G401.6 (cell line): ENCODE data around the gene ZNF165.
"Not testable (repeated sequence)": the region's sequence is repeated elsewhere in the genome, so short reads cannot be mapped to it uniquely, and the experiment has no call there.

Experiments
- FAIRE-seq: peaks from 2 replicates; lab custom pipeline; 2012; peaks lifted over from hg19 to GRCh38; lab: Jason Lieb, UNC

ZNF165 gene

DNA sequence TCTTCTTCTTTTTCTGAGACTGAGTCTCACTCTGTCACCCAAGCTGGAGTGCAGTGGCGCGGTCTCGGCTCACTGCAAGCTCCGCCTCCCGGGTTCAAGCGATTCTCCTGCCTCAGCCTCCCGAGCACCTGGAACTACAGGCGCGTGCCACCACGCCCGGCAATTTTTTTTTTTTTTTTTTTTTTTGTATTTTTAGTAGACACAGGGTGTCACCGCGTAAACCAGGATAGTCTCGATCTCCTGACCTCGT lies at the start of gene ZNF165:
Gene ZNF165, plus strand, starts transcription at position 188 of the 250 bp plus-strand sequence. CDS start 4,913 bp downstream, outside the sequence.
- not testable (repeated sequence) for FAIRE-seq

- FAIRE-seq, result no peak
Observed at GRCh38 chr6:28053584-28053983, 26.8 kb upstream of the ZNF165 start.

DNA sequence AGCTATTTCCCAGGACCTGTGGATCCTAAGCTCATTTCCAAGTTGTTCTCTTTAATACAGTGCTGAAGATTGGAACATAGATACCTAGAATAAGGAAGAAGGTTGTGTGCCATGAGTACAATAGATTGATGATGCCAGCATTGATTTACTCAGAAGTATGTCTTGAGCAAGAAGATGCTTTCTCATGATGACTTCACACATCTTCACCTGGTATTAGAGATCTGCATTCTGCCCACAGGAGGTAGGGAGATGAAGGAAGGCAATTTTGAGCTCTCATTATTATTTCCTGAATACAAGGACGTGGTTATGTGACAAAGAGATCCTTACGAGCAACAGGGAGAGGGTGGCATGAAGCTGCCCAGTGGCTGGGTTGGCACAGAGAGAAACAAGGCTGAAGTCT lies 20.0 kb upstream of the ZNF165 start:
- FAIRE-seq, result no peak

GRCh38 chr6:28064272-28064671 lies 16.1 kb upstream of the ZNF165 start:
- FAIRE-seq, result no peak

GRCh38 chr6:28068067-28068466 lies 12.3 kb upstream of the ZNF165 start:
- FAIRE-seq, result no peak

GRCh38 chr6:28070968-28071367 lies 9.4 kb upstream of the ZNF165 start:
- not testable (repeated sequence) for FAIRE-seq

- FAIRE-seq, result no peak
Observed at GRCh38 chr6:28078050-28078449, 2.3 kb upstream of the ZNF165 start.

DNA sequence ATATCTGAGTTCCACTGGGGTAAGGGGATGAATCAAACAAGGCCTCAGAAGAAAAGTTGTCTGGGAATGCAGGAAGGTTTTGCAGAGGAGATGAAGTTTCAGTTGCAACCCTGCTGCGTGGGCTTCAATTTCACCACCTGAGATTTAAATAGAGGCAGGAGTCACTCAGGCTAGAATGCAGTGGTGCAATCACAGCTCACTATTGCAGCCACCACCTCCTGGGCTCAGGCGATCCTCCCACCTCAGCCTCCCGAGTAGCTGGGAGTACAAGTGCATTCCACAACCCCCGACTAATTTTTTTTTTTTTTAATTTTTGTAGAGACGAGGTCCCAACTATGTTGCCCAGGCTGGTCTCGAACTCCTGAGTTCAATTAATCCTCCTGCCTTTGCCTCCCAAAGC lies 1.5 kb upstream of the ZNF165 start:
- no peak for FAIRE-seq

- FAIRE-seq, result no peak
Observed at GRCh38 chr6:28080631-28081485, 490 bp downstream of the ZNF165 start.

GRCh38 chr6:28081486-28081751 lies 1.1 kb downstream of the ZNF165 start:
- no peak for FAIRE-seq

- no peak for FAIRE-seq
Observed at GRCh38 chr6:28082939-28083338, 2.6 kb downstream of the ZNF165 start.

- no peak for FAIRE-seq
Observed at GRCh38 chr6:28089054-28089453, 8.7 kb downstream of the ZNF165 start.

- FAIRE-seq, result no peak
Observed at GRCh38 chr6:28090917-28091586, 10.7 kb downstream of the ZNF165 start.

DNA sequence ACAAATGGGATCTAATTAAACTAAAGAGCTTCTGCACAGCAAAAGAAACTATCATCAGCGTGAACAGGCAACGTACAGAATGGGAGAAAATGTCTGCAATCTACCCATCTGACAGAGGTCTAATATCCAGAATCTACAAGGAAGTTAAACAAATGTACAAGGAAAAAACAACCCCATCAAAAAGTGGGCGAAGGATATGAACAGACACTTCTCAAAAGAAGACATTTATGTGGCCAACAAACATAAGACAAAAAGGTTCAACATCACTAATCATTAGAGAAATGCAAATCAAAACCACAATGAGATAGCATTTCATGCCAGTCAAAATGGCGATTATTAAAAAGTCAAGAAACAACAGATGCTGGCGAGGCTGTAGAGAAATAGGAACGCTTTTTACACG lies 21.9 kb downstream of the ZNF165 start:
- not testable (repeated sequence) for FAIRE-seq

- FAIRE-seq, result not testable (repeated sequence)
Observed at GRCh38 chr6:28102699-28103098, 22.3 kb downstream of the ZNF165 start.

- FAIRE-seq, result no peak
Observed at GRCh38 chr6:28104392-28105244, 24.2 kb downstream of the ZNF165 start.

DNA sequence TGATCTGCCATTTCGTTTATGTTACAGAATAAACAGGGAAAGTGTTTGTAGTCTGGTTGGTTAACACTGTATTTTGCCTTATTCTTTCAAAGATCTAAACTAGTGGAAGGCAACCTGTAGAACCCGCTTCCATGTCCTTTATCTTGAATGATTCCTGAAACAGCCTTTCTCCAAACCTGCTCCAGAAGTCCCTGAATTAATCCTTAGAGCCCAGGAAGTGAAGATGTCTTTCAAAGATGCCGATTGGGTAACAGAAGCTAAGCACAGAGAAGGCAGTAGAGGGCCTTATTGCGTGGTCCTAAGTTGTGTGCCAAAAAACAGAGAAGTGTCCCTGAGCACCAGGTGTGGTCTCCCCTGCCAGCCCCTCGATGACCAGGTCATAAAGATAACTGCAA lies 24.9 kb downstream of the ZNF165 start:
- no peak for FAIRE-seq

DNA sequence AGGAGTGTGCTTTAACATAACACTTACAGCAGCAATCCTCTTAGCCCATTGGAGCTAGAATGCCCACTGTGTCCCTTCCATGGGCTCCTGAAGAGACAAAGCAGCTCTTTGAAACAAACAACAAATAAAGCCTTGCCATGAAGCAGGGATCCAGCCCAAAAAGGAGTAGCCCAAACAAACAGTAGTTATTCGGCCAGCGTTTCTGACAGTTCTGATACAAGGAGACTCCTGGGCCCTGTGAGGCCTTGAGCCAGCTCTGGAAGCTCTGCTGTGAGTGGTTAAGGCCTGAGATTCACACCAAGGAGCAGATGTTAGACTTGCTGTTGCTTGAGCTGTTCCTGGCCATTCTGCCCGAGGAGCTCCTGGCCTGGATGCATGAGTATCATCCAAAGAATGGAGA lies 27.1 kb downstream of the ZNF165 start:
- FAIRE-seq, result no peak

- FAIRE-seq, result no peak
Observed at GRCh38 chr6:28111964-28112363, 31.6 kb downstream of the ZNF165 start.

- no peak for FAIRE-seq
Observed at GRCh38 chr6:28115799-28116198, 35.4 kb downstream of the ZNF165 start.

DNA sequence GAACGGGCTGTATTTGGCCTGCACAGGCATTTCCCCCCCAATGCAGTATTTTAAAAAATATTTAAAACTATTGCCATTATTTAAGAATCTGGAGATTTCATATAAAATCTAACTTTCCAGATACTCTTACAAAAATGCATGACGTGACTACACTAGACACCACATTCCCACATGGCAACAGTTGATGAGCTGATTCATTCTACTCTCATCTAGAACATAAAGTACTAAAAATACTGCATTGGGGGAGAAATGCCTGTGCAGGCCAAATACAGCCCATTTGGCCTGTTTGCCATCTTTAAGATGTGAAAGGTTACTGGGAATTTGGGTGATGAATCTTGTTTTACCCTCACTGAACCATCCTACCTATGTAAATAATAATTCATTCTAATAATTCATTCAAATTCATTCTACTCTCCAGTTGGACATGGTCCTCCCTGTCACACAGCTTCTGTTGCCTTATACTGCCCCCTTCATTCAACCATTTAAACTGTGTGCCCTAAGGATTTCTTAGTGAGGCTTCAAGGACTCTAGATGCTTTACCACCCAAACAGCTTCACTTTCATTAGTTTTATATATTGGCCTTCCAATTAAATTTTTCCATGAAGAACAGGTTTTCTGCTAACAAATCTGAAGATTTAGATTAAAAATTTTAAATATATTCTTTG lies 37.1 kb downstream of the ZNF165 start:
- FAIRE-seq, result no peak

DNA sequence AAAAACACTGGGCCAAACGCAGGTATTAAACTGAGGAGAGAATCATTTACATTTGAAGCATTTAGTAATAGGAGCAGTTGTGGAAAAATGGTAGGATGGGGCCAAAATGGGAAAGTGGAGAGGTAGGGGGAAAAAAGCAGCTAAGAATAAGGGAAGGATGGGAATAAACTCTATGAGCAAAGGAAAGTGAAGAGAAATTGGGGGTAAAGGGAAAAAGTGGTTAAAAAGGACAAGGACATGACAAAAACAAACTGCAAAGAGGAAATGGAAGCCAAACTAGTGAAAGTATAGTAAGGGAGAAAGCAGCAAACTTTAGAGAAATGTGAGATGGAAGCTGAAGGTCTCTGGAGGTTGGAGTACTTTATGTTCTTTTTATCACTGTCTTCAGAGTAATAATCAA lies 37.8 kb downstream of the ZNF165 start:
- FAIRE-seq, result no peak

DNA sequence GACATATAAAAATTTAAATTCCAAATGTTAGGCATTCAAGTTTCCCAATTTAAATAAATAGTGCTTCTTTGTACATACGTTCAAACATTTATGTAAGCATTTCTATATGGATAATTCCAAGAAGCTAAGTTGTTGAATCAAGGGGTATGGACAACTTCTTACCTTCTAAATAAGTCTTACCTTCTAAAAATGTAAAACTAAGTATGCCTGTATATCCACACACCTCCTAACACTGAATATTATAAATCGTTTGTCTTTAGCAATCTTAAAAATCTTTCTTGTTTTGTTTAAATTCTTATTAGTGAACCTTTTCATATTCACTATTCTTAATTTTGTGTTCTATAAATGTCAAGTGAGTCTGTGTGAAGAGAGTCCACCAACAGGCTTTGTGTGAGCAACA lies 41.5 kb downstream of the ZNF165 start:
- FAIRE-seq, result no peak
